ENCODE data around the gene RANBP1. TPM values are rescaled to one million over a fixed set of nuclear protein-coding genes. Genes with fewer than 3 reads are reported as not detected.
A peak's percentile ranks its signal among the peaks of the same experiment; 100 is the strongest.

Gene RANBP1
- total RNA-seq, 4 donors from 2014 or later, result 79.4 to 147 (median 120) TPM

DNA sequence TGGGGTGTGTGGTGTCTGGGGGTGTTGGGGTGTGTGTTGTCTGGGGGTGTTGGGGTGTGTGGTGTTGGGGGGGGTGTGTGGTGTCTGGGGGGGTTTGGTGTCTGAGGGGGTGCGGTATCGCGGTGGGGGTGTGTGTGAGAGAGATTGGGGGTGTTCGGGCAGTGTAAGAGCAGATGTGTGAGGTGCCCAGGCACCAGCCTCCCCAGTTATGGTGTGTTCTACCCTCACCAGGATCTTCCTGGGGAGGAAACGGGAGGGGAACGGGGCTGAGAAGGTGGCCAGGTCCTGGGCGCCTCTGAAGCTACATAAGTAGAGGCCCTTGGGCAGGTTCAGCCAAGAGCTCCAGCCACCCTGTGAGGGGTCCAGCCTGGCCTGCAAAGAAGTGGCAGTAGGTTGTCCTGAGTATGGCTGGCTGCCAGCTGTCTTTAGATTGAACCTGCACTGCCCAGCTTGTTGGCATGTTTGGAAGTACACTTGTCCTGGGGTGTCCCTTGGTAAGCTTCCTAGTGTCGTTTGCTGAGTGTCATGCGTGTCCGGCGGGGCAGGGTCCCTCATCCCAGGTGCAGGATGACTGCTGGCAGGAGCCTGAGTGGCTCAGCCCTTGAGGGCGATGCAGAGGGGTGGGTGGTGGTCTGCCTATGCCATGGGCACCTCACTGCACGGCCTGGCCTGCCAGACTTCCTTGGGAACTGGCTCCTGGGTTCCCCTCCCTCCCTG lies 7.6 kb downstream of the RANBP1 start:
- H3K27me3 ChIP-seq, result no peaks in the 10 kb centered on the region
- TF ChIP-seq, protein P1, sequence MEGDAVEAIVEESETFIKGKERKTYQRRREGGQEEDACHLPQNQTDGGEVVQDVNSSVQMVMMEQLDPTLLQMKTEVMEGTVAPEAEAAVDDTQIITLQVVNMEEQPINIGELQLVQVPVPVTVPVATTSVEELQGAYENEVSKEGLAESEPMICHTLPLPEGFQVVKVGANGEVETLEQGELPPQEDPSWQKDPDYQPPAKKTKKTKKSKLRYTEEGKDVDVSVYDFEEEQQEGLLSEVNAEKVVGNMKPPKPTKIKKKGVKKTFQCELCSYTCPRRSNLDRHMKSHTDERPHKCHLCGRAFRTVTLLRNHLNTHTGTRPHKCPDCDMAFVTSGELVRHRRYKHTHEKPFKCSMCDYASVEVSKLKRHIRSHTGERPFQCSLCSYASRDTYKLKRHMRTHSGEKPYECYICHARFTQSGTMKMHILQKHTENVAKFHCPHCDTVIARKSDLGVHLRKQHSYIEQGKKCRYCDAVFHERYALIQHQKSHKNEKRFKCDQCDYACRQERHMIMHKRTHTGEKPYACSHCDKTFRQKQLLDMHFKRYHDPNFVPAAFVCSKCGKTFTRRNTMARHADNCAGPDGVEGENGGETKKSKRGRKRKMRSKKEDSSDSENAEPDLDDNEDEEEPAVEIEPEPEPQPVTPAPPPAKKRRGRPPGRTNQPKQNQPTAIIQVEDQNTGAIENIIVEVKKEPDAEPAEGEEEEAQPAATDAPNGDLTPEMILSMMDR (IDR thresholded peaks at IDR 0.05 in 4 of 5, conservative IDR thresholded peaks at IDR 0.05 in 1 of 5), result no peak
- no peak for TF ChIP-seq POLR2A (IDR thresholded peaks at IDR 0.05)
- no peaks in the 10 kb centered on the region for H3K9me3 ChIP-seq
- no peak for DNase-seq
- intact Hi-C loops (cut with DNase I; ENCODE audit: low total_unique reads) (no loop called here), in situ Hi-C loops (cut with MboI; ENCODE audit: low sequenced_read_pairs in 4 of 4) (no loop called here)
- no peak overlapping the region for H3K27ac ChIP-seq
- no peak for ATAC-seq
- H3K4me3 ChIP-seq, result no peak overlapping the region
- H3K4me1 ChIP-seq, result peaks cover 11 to 14% of the 10 kb centered on the region in 2 donors
- peaks cover 0 to 54% of the 10 kb centered on the region in 2 donors for H3K36me3 ChIP-seq

- no peaks in the 10 kb centered on the region for H3K27me3 ChIP-seq
- no peak overlapping the region for H3K27ac ChIP-seq
- no peak overlapping the region for H3K4me3 ChIP-seq
- no peaks in the 10 kb centered on the region for H3K9me3 ChIP-seq
- H3K36me3 ChIP-seq, result peaks cover 0 to 51% of the 10 kb centered on the region in 2 donors
- no peak for TF ChIP-seq POLR2A (IDR thresholded peaks at IDR 0.05)
- TF ChIP-seq, protein P1 (IDR thresholded peaks at IDR 0.05 in 4 of 5, conservative IDR thresholded peaks at IDR 0.05 in 1 of 5), result no peak
- ATAC-seq, result no peak
- DNase-seq, result no peak
- H3K4me1 ChIP-seq, result peaks cover 7 to 8% of the 10 kb centered on the region in 2 donors
- intact Hi-C loops (cut with DNase I; ENCODE audit: low total_unique reads) (no loop called here), in situ Hi-C loops (cut with MboI; ENCODE audit: low sequenced_read_pairs in 4 of 4) (no loop called here)
These were observed 8.3 kb downstream of the RANBP1 start for GRCh38 chr22:20124083-20124787.

GRCh38 chr22:20125201-20126174 lies 9.6 kb downstream of the RANBP1 start:
- TF ChIP-seq, protein P1 (IDR thresholded peaks at IDR 0.05 in 4 of 5, conservative IDR thresholded peaks at IDR 0.05 in 1 of 5), result no peak
- TF ChIP-seq POLR2A (IDR thresholded peaks at IDR 0.05), result no peak
- intact Hi-C loops (cut with DNase I; ENCODE audit: low total_unique reads) (loop anchor here (5.0 kb wide), 1 partner anchor 153 kb away; no protein-coding TSS in a partner anchor), in situ Hi-C loops (cut with MboI; ENCODE audit: low sequenced_read_pairs in 4 of 4) (no loop called here)
- Histone ChIP-seq H3K36me3 (peaks cover 0 to 38% of the 10 kb centered on the region in 2 donors), H3K27ac (peak overlapping the region in 3 of 4 donors; percentile 17 to 76 (median 40)), H3K27me3 (no peaks in the 10 kb centered on the region), H3K4me3 (no peak overlapping the region), H3K9me3 (no peaks in the 10 kb centered on the region), H3K4me1 (peaks cover 8 to 12% of the 10 kb centered on the region in 2 donors)
- DNase-seq, result no peak
- peak in 1 of 2 donors; percentile 41 for ATAC-seq

GRCh38 chr22:20126284-20127029 lies 10.6 kb downstream of the RANBP1 start:
- Histone ChIP-seq H3K4me1 (peaks cover 8 to 16% of the 10 kb centered on the region in 2 donors), H3K4me3 (no peak overlapping the region), H3K36me3 (peaks cover 0 to 30% of the 10 kb centered on the region in 2 donors), H3K27ac (peak overlapping the region in 1 of 4 donors; percentile 76), H3K9me3 (no peaks in the 10 kb centered on the region), H3K27me3 (no peaks in the 10 kb centered on the region)
- intact Hi-C loops (cut with DNase I; ENCODE audit: low total_unique reads), result loop anchor here (5.0 kb wide), 1 partner anchor 154 kb away; no protein-coding TSS in a partner anchor
- in situ Hi-C loops (cut with MboI; ENCODE audit: low sequenced_read_pairs in 4 of 4), result no loop called here
- no peak for DNase-seq
- no peak for ATAC-seq
- TF ChIP-seq POLR2A (IDR thresholded peaks at IDR 0.05), result no peak
- TF ChIP-seq, protein P1 (IDR thresholded peaks at IDR 0.05 in 4 of 5, conservative IDR thresholded peaks at IDR 0.05 in 1 of 5), result no peak

Measured in gastrocnemius medialis (tissue), 4 donors.